HepG2 (cell line): ENCODE data around the gene CDC42EP1. TPM values are rescaled to one million over a fixed set of nuclear protein-coding genes. Genes with fewer than 3 reads are reported as not detected.

Experiments
- ARNT2 ChIP-seq: sonication (generic); formaldehyde crosslinking; IDR thresholded peaks from 2 replicates; pipeline ENCODE4 v1.8.0; 2022; ENCODE audit warnings: mild to moderate bottlenecking, low read depth, missing genetic modification reagents, moderate library complexity
- CBFB ChIP-seq: sonication (generic); formaldehyde crosslinking; IDR thresholded peaks from 2 replicates; pipeline ENCODE4 v1.4.0; 2020; ENCODE audit warnings: missing genetic modification reagents
- IRF9 ChIP-seq: sonication (generic); formaldehyde crosslinking; IDR thresholded peaks from 2 replicates; pipeline ENCODE4 v1.8.0; 2022; ENCODE audit warnings: missing genetic modification reagents, mild to moderate bottlenecking, borderline replicate concordance
- KAT7 ChIP-seq: IDR thresholded peaks from 2 replicates; pipeline ENCODE4 v1.6.1; 2018; ENCODE audit warnings: borderline replicate concordance, missing compliant biosample characterization
- KLF13 ChIP-seq: sonication (generic); formaldehyde crosslinking; IDR thresholded peaks from 2 replicates; pipeline ENCODE4 v1.4.0; 2020; ENCODE audit warnings: mild to moderate bottlenecking, missing genetic modification reagents
- MAFK ChIP-seq, 2 experiments: IDR thresholded peaks in 1 of 2; conservative IDR thresholded peaks in 1 of 2; 2 replicates each; pipeline ENCODE4 v1.6.1; 2011; ENCODE audit warnings: improper control_type of control experiment in 2 of 2, low read length in 2 of 2
- MBD4 ChIP-seq: IDR thresholded peaks from 2 replicates; pipeline ENCODE4 v1.6.1; 2012; ENCODE audit warnings: low read length, inconsistent platforms, borderline replicate concordance
- SIX1 ChIP-seq: sonication (generic); formaldehyde crosslinking; IDR thresholded peaks from 2 replicates; pipeline ENCODE4 v1.4.0; 2020; ENCODE audit warnings: missing genetic modification reagents, borderline replicate concordance
- SRSF1 ChIP-seq: fragments of 200-400 bp; formaldehyde crosslinking; optimal IDR thresholded peaks from 2 replicates; pipeline ENCODE3; 2017; ENCODE audit warnings: mild to moderate bottlenecking, low read depth, low read length, moderate library complexity
- U2AF2 ChIP-seq: fragments of 200-400 bp; formaldehyde crosslinking; IDR thresholded peaks from 2 replicates; pipeline ENCODE4 v1.6.1; 2017; ENCODE audit warnings: low read depth, mild to moderate bottlenecking, low read length
- ZBTB7A ChIP-seq: sonication (generic); formaldehyde crosslinking; IDR thresholded peaks from 2 replicates; pipeline ENCODE4 v1.8.0; 2022; ENCODE audit warnings: mild to moderate bottlenecking, missing genetic modification reagents
- ZNF10 ChIP-seq: sonication (generic); formaldehyde crosslinking; IDR thresholded peaks from 2 replicates; pipeline ENCODE4 v1.4.0; 2020; ENCODE audit warnings: mild to moderate bottlenecking, low read depth, missing genetic modification reagents, borderline replicate concordance
- ZNF432 ChIP-seq: sonication (generic); formaldehyde crosslinking; IDR thresholded peaks from 2 replicates; pipeline ENCODE4 v1.5.0; 2020; ENCODE audit warnings: missing genetic modification reagents, mild to moderate bottlenecking, borderline replicate concordance
- ZNF567 ChIP-seq: sonication (generic); formaldehyde crosslinking; IDR thresholded peaks from 2 replicates; pipeline ENCODE4 v1.8.1; 2023; ENCODE audit warnings: mild to moderate bottlenecking, missing genetic modification reagents, borderline replicate concordance
- ZNF687 ChIP-seq: sonication (generic); formaldehyde crosslinking; IDR thresholded peaks from 2 replicates; pipeline ENCODE4 v1.5.1; 2020; ENCODE audit warnings: mild to moderate bottlenecking, missing genetic modification reagents, moderate library complexity
- polyA plus RNA-seq, 8 experiments: library from polyadenylated mRNA; depleted of rRNA in 3 of 8; stranded (reverse) in 7 of 8; unstranded in 1 of 8; fragments of >200 nt; fragmentation: Illumina TruSeq in 4 of 8; extraction: Trizol in 4 of 8; gene quantifications; 2 replicates each; pipeline versions ENCODE4 v1.2.1 to v1.2.3, GENCODE V29; 2011 to 2016; ENCODE audit warnings: low read depth in 4 of 8, missing spikeins in 1 of 8, mixed read lengths in 1 of 8; ENCODE audit not compliant: insufficient read depth in 1 of 8
- total RNA-seq, 5 experiments: library from RNA; depleted of rRNA; stranded (reverse); fragments of >200 nt; fragmentation: Illumina TruSeq; extraction: Trizol; gene quantifications; 2 replicates each; pipeline ENCODE4 v1.2.3, GENCODE V29; 2016; ENCODE audit warnings: low read depth in 1 of 5
- TF ChIP-seq, protein P1 (sequence below): IDR thresholded peaks from 2 replicates; pipeline ENCODE4 v1.6.1; 2016; ENCODE audit warnings: low read depth, control low read depth
- TF ChIP-seq, protein P2 (sequence below): IDR thresholded peaks from 2 replicates; pipeline ENCODE4 v1.6.1; 2016; ENCODE audit warnings: low read depth, borderline replicate concordance
- TF ChIP-seq, protein P3 (sequence below): sonication (generic); formaldehyde crosslinking; IDR thresholded peaks from 2 replicates; pipeline ENCODE4 v1.5.1; 2020; ENCODE audit warnings: missing genetic modification reagents, mild to moderate bottlenecking, borderline replicate concordance
- TF ChIP-seq, protein P4 (sequence below): sonication (generic); formaldehyde crosslinking; IDR thresholded peaks from 2 replicates; pipeline ENCODE4 v1.8.1; 2022; ENCODE audit warnings: mild to moderate bottlenecking, missing genetic modification reagents

Gene CDC42EP1
- total and polyA plus RNA-seq, 2 of the 13 experiments (the other 11 are each of a cell fraction or from before 2014, with no cell fraction given), result 17.1 to 29.5 TPM

- TF ChIP-seq, protein P1, sequence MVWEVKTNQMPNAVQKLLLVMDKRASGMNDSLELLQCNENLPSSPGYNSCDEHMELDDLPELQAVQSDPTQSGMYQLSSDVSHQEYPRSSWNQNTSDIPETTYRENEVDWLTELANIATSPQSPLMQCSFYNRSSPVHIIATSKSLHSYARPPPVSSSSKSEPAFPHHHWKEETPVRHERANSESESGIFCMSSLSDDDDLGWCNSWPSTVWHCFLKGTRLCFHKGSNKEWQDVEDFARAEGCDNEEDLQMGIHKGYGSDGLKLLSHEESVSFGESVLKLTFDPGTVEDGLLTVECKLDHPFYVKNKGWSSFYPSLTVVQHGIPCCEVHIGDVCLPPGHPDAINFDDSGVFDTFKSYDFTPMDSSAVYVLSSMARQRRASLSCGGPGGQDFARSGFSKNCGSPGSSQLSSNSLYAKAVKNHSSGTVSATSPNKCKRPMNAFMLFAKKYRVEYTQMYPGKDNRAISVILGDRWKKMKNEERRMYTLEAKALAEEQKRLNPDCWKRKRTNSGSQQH, result no peak
- TF ChIP-seq SIX1 (CRISPR knock-in tag), result no peak
- peak; percentile 51; the same call in 1 of the 2 replicates for TF ChIP-seq ARNT2 (CRISPR knock-in tag)
- TF ChIP-seq ZNF432 (CRISPR knock-in tag), result no peak
- TF ChIP-seq SRSF1, result no peak
- TF ChIP-seq CBFB (CRISPR knock-in tag), result 0 out of 2 replicates have a peak, but pooled peaks have one; percentile 44
- TF ChIP-seq, protein P2, sequence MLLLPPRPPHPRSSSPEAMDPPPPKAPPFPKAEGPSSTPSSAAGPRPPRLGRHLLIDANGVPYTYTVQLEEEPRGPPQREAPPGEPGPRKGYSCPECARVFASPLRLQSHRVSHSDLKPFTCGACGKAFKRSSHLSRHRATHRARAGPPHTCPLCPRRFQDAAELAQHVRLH (CRISPR knock-in tag), result peak; percentile 43; the same call in 1 of the 2 replicates
- TF ChIP-seq, protein P3, sequence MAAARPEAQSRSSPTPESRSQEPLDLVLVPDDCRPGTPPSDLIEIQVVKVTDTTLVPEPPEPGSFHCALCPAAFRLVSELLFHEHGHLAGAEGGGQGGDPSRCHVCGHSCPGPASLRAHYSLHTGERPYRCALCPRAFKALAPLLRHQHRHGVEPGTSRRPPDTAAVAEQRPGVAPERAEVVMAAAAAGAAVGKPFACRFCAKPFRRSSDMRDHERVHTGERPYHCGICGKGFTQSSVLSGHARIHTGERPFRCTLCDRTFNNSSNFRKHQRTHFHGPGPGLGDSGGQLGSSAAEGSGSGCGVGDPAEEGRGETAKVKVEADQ (CRISPR knock-in tag), result no peak
- TF ChIP-seq KLF13 (CRISPR knock-in tag), result no peak
- TF ChIP-seq MBD4, result no peak
- TF ChIP-seq, protein P4, sequence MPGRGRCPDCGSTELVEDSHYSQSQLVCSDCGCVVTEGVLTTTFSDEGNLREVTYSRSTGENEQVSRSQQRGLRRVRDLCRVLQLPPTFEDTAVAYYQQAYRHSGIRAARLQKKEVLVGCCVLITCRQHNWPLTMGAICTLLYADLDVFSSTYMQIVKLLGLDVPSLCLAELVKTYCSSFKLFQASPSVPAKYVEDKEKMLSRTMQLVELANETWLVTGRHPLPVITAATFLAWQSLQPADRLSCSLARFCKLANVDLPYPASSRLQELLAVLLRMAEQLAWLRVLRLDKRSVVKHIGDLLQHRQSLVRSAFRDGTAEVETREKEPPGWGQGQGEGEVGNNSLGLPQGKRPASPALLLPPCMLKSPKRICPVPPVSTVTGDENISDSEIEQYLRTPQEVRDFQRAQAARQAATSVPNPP (CRISPR knock-in tag), result no peak
- TF ChIP-seq ZNF687 (CRISPR knock-in tag), result peak; percentile 77
- no peak for TF ChIP-seq MAFK (conservative IDR thresholded peaks at IDR 0.05 in 1 of 2, IDR thresholded peaks at IDR 0.05 in 1 of 2; ENCODE audit: low read length in 2 of 2)
- no peak for TF ChIP-seq ZNF10 (CRISPR knock-in tag)
- peak; percentile 41; the same call in 1 of the 2 replicates for TF ChIP-seq IRF9 (CRISPR knock-in tag)
- no peak for TF ChIP-seq ZNF567 (CRISPR knock-in tag)
- TF ChIP-seq U2AF2, result no peak
- TF ChIP-seq KAT7 (CRISPR knock-in tag), result no peak
- no peak for TF ChIP-seq ZBTB7A (CRISPR knock-in tag)
Measured at GRCh38 chr22:37607010-37607934, 47.0 kb downstream of the CDC42EP1 start (continued).
